AG09309 (cell line): ENCODE results near the gene METTL1.

Source experiments
- DNase-seq: peaks from one replicate; pipeline ENCODE4 v3.0.0-alpha.2; 2010; ENCODE audit warnings: low read depth
- H3K4me3 ChIP-seq: 2 replicates; pipeline ENCODE4 v1.5.1; 2011; ENCODE audit warnings: mild to moderate bottlenecking, low read depth, low read length, moderate library complexity; ENCODE audit not compliant: control insufficient read depth
- TF ChIP-seq, protein P1 (sequence below): IDR thresholded peaks from 2 replicates; pipeline ENCODE4 v1.5.1; 2011; ENCODE audit warnings: mild to moderate bottlenecking, low read depth, low read length, inconsistent platforms; ENCODE audit not compliant: insufficient read depth, control insufficient read depth; ENCODE audit errors: missing control alignments

Gene METTL1

DNA sequence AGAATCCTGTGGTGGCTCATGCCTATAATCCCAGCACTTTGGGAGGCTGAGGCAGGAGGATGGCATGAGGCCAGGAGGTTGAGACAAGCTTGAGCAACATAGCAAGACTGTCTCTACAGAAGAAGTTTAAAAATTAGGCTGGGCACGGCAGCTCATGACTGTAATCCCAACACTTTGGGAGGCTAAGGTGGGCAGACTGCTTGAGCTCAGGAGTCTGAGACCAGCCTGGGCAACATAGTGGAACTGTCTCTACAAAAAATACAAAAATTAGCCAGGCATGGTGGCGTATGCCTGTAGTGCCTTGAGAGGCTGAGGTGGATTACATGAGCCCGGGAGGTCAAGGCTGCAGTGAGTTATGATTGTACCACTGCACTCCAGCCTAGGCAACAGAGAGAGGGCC lies 4.0 kb downstream of the METTL1 start:
- TF ChIP-seq, protein P1, sequence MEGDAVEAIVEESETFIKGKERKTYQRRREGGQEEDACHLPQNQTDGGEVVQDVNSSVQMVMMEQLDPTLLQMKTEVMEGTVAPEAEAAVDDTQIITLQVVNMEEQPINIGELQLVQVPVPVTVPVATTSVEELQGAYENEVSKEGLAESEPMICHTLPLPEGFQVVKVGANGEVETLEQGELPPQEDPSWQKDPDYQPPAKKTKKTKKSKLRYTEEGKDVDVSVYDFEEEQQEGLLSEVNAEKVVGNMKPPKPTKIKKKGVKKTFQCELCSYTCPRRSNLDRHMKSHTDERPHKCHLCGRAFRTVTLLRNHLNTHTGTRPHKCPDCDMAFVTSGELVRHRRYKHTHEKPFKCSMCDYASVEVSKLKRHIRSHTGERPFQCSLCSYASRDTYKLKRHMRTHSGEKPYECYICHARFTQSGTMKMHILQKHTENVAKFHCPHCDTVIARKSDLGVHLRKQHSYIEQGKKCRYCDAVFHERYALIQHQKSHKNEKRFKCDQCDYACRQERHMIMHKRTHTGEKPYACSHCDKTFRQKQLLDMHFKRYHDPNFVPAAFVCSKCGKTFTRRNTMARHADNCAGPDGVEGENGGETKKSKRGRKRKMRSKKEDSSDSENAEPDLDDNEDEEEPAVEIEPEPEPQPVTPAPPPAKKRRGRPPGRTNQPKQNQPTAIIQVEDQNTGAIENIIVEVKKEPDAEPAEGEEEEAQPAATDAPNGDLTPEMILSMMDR: no peak
- H3K4me3 ChIP-seq: no peak overlapping the region
- DNase-seq: no peak

DNA sequence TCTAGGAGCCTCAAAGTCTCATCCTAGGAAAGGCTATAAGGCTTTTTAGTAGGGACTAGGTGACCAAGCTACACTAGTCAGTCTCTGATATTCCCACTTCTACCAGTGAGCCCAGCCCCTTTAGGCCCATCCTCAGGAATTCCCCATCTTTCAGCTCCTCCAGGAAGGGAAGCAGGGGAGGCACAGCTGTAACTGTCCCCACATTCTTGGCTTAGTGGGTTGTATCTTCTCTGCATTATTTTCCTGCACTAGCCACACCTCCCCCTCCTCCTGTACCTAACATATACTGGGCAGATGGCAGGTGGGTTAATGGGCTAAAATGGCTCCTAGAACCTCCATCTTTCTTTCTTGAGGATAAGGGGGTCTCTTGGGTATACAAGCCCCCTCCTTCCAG lies 4.6 kb downstream of the METTL1 start:
- no peak for DNase-seq
- no peak overlapping the region for H3K4me3 ChIP-seq
- TF ChIP-seq, protein P1: no peak

DNA sequence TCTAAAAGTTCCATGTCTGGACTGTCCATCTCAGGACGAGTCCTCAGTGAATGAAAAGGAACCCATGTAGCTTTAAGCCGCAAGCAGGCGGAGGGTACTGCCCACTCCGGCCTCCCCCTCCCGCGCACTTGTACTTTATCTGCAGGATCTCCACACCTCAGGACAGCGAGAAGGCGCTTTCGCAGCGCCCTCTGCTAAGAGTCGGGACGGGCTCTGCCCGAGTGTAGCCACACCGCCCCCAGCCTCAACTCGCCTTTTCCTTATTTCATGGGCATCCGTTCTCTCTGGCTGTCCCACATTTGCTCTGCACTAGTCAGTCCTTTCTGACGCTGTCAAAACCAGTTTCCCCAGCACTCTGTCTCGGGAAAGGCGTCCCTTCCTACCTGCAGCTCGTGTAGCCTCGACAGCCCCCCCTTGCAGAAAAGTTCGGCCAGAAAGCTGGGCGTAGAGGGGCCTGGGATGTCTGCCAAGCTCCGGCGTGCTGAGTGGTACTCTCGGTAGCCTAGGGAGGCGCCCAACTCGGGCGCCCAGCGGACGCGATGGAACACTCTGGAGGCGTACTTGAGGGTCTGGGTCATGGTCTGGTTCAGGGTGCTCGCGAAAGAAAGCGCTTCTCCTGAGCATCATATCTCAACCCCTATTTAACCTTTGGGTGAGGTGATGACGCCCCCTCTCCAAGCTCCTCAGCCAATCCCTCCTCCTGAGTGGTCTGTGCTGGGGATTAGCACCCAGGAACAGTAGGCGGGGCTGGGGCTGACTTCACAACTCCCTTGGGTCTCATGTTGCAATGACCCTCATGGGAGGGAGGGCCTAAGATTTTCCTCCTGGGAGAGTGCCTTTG lies 5.2 kb downstream of the METTL1 start, which contains the start of gene CYP27B1:
Gene CYP27B1 (minus strand): TSS at position 615 of the 841 bp plus-strand sequence. CDS start 37 bp downstream, at position 578.
- DNase-seq: no peak

DNA sequence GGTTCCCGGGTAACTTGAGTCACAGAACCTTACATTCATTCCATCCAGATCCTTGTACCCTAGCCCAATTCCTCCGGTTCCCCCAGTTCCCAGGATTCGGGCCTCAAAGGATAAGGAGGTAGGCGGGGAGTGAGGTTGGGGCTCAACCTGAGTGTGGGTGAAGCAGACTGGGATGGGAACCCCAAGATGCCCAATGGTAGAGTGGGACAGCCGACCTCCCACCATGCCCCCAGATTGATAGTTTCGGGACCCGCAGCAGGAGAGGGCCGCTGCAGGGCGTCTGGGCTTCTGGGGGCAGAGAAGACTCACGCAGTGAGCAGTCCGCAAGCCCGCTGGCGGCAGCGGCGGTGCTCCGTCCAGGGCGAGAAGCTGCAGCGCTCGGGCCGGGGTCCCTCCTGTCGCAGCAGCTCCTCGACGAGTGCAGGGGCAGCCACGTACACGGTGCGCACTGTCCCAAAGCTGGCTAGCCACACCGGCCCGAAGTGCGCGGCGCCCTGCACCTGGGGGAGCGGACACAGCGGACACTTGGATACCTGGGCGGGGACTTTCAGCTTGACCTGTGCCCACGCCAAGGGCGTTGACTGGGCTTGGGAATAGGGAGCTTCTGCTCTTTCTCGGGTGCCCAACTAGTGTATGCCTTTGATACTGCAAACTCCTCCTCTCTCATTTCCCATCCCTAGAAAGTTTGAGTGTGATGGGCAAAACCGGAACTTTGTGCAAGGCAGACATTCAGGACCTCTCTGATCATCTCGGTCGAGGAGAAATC lies 6.0 kb downstream of the METTL1 start:
- H3K4me3 ChIP-seq: peak overlapping the region; percentile 39
- no peak for DNase-seq
- TF ChIP-seq, protein P1: no peak

More for the DNA sequence above, 5.2 kb downstream of the METTL1 start, which contains the start of gene CYP27B1:
- TF ChIP-seq, protein P1: no peak
- peak within 1 kb of the TSS; percentile 39 for H3K4me3 ChIP-seq

DNA sequence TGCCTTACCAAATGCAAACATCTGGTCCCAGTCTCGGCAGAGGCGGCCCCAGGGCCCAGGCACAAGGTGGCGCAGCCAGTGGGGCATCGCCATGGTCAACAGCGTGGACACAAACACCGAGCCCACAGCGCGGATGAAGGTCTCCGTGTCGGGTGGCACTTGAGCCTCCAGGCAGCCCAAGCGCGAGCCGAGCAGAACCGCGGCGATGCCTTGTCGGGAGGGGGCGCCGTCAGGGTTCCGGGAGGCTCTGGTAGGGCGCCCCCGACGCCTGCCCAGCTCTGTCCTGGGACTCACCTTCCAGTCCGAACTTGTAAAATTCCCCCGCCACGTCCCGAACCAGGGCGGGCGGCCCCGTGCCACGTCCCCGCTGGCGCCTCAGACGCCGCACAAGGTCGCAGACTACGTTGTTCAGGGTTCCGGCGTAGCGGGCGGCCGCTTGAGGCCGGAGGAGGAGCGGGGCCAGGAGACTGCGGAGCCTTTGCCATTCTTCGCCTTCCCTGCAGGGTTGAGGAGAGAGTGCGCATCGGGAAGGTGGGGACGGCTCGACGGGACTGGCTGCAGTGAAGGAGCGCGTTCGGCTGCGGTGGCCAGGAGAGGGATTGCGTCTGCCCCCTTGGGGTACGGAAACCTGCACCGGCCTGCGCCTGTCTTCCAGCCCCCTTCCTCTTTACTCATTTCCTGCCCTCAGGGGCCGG lies 6.8 kb downstream of the METTL1 start:
- no peak for DNase-seq
- TF ChIP-seq, protein P1: peak; percentile 53
- peak overlapping the region; percentile 39 for H3K4me3 ChIP-seq

DNA sequence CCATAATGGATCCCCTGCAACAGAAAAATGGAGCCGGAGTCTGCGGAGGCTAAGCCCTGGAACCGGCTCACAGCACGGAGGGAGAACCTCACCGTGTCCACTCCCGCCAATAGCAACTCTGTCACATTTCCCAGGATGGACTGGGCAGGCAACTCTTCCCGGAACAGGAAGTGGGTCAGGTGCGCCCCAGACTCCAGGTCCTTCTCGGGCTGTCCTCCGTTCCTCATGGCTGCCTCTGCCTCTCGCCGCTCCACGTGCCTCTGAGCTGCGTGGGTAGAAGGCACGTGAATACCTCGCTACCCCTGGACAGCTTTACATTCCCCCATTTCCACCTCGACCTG lies 7.3 kb downstream of the METTL1 start:
- DNase-seq: no peak
- TF ChIP-seq, protein P1: no peak
- H3K4me3 ChIP-seq: peak overlapping the region; percentile 39
